Astrocyte of the cerebellum (primary cell): ENCODE data around the gene HSPA12A.

ENCODE experiments used
- DNase-seq: peaks from one replicate; pipeline ENCODE4 v3.0.0-alpha.2; 2011; ENCODE audit warnings: low read depth
- H3K4me3 ChIP-seq: 2 replicates; pipeline ENCODE4 v1.5.1; 2011; ENCODE audit warnings: mild to moderate bottlenecking, low read depth, low read length, moderate library complexity
- in situ Hi-C: cut with HindIII; loops from 2 replicates; pipeline ENCODE4 v1.10.0; 2017; ENCODE audit warnings: low sequenced_read_pairs
- TF ChIP-seq, protein P1 (sequence below): IDR thresholded peaks from 2 replicates; pipeline ENCODE4 v1.5.1; 2012; ENCODE audit warnings: low read length, low read depth, moderate library complexity, mild to moderate bottlenecking; ENCODE audit errors: missing control alignments

HSPA12A gene

DNA sequence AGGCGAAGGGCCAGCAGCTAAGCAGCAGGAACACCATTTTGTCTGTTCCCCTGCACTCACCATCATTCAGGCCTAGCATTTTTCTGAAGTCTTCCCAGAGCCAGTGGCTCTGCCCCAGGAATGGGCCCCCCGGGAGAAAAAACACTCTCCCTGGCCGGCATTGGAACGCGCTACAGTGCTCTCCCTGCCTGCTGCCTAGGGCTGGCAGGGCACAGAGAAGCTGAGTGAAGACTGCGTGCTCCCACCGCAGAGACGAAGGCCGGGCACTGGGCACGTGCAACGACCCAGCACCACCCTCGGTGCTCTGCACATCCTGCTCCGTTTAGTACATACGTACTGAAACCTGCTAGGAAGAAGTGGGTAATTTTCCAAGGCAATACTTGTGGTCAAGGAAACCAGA lies 34.4 kb downstream of the HSPA12A start:
- in situ Hi-C loops, result no loop called here
- DNase-seq, result no peak
- TF ChIP-seq, protein P1, sequence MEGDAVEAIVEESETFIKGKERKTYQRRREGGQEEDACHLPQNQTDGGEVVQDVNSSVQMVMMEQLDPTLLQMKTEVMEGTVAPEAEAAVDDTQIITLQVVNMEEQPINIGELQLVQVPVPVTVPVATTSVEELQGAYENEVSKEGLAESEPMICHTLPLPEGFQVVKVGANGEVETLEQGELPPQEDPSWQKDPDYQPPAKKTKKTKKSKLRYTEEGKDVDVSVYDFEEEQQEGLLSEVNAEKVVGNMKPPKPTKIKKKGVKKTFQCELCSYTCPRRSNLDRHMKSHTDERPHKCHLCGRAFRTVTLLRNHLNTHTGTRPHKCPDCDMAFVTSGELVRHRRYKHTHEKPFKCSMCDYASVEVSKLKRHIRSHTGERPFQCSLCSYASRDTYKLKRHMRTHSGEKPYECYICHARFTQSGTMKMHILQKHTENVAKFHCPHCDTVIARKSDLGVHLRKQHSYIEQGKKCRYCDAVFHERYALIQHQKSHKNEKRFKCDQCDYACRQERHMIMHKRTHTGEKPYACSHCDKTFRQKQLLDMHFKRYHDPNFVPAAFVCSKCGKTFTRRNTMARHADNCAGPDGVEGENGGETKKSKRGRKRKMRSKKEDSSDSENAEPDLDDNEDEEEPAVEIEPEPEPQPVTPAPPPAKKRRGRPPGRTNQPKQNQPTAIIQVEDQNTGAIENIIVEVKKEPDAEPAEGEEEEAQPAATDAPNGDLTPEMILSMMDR, result no peak

DNA sequence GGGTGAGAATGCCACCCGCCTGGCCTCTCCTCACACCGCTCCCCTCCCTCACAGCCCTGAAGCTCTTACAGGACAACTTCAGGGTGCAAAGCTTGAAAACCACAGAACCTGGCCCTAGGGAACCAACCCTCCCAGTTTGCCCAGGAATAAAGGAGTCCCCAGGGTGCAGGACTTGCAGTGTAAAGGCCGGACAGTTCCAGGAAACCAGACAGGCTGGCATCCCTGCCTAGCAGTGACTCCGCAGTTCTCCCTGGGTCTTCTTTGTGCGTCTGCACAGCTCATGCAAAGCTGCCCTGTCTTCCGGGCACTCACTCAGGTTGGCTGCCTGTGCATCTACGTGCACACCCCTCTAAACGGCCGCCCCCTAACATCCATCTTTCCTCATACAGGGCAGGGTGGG lies 36.1 kb downstream of the HSPA12A start:
- H3K4me3 ChIP-seq, result no peak overlapping the region
- TF ChIP-seq, protein P1, result no peak
- DNase-seq, result no peak

More for the DNA sequence above, 34.4 kb downstream of the HSPA12A start:
- no peak overlapping the region for H3K4me3 ChIP-seq

DNA sequence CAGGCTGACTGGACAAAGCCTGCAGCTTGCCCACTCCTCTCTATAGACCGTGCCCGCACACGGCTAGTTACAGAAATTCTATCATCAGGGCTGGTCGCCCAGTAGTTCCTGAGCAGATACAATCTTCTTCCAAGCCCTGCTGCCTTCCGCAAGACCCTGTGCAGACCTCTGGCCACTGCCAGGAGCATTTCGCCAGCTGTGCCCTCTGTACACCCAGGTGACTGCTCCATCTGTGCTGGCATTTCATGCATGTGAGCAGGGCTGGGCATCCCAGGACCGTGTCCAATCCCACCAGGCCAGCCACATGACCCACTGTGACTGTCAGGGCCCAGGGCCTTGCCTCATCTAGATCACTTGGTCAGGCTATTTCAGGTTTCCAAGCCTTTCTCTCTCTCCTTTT lies 36.9 kb downstream of the HSPA12A start:
- TF ChIP-seq, protein P1, result no peak
- in situ Hi-C loops, result no loop called here
- H3K4me3 ChIP-seq, result no peak overlapping the region
- no peak for DNase-seq

More for the DNA sequence above, 36.1 kb downstream of the HSPA12A start:
- in situ Hi-C loops, result no loop called here

DNA sequence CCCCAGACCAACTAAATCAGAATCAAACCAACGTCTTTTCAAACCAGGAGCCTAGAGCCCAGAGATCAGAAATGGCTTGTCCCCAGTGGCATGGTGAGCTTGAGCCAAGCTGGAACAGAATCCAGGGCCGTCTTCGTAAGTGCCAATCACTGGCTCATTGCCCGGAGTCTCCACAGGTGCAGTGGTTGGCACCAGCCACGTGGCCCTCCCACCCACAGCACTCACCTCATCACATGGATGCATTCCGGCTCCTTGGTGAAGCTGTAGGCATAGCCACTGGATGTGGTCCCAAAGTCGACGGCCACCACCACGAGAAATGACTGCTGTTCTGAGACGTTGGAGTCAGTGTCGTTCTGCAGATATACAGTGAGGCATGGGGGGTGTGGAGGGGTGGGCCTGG lies 37.4 kb downstream of the HSPA12A start:
- TF ChIP-seq, protein P1, result no peak
- in situ Hi-C loops, result no loop called here
- no peak overlapping the region for H3K4me3 ChIP-seq
- no peak for DNase-seq

DNA sequence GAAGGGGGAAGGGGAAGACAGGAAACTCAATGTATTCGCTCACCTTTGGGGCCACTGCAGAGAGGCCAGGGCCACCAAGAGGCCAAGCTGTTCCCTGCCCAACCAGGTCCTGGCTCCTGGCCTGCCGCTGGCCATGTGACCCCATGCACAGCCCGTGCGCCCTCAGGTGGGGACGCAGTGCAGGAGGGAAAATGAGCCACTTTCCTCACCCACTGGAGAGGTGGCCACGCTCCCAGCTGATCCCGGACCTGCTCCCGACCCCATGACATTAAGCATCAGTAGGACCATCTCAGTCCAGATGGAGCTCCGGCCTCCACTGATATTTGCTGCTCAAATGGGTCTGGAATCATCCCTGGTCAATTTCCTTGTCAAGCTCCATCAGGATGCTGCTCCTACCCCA lies 40.2 kb downstream of the HSPA12A start:
- in situ Hi-C loops, result no loop called here
- TF ChIP-seq, protein P1, result no peak
- DNase-seq, result no peak
- H3K4me3 ChIP-seq, result no peak overlapping the region

DNA sequence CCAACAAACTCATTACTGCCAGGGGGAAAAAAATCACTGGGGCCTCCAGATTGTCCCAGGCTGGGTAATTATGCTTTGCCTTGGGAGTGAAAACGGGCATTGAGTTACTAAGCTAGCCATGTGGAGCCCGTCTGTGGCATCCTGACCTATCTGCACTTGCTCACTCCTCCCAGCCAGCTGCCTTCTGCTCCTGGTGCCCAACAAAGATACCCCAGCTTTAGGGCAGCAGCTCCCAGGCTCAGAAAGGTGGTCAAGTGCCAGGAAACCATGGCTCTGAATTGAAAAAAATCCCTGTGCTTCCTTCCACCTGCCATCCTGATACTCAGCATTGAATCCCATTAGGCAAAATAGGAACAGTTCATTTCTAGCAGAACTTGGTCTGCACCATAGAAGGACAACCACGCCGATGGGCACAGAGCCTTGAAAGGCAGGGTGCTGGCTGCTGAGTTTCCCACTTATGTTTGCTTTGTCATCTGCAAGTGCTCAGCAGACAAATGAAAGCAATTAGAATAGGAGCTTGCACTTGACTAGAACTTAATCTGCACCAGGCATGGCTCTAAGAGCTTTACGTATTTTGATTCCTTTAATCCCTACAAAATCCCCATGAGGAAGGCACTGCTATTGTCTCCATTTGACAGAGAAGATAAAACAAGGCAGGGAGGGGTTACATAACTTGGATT lies 42.8 kb downstream of the HSPA12A start:
- no peak overlapping the region for H3K4me3 ChIP-seq
- DNase-seq, result no peak
- in situ Hi-C loops, result no loop called here
- TF ChIP-seq, protein P1, result no peak
